ENCODE data around the gene SLC9A1. TPM values are rescaled to one million over a fixed set of nuclear protein-coding genes. Genes with fewer than 3 reads are reported as not detected.
A peak's percentile ranks its signal among the peaks of the same experiment; 100 is the strongest.

The SLC9A1 gene
- total RNA-seq, 1 donor from 2014 or later = 20.2 TPM

- DNase-seq (ENCODE audit: missing footprints) (no peak), ATAC-seq (no peak)
- intact Hi-C loops (cut with DNase I) = no loop called here
Observed at GRCh38 chr1:27114546-27114945, 40.4 kb downstream of the SLC9A1 start.

- no peak for DNase-seq (ENCODE audit: missing footprints)
- ATAC-seq = no peak
- intact Hi-C loops (cut with DNase I) = no loop called here
Observed at GRCh38 chr1:27113861-27114260, 41.1 kb downstream of the SLC9A1 start.

GRCh38 chr1:27111626-27112573, 43.0 kb downstream of the SLC9A1 start:
- DNase-seq (ENCODE audit: missing footprints) (peak; percentile 89), ATAC-seq (peak; percentile 81)
- intact Hi-C loops (cut with DNase I) = no loop called here

GRCh38 chr1:27109103-27109822, 45.7 kb downstream of the SLC9A1 start:
- intact Hi-C loops (cut with DNase I) = no loop called here
- DNase-seq (ENCODE audit: missing footprints) = no peak
- ATAC-seq = no peak

- ATAC-seq = no peak
- intact Hi-C loops (cut with DNase I) = no loop called here
- no peak for DNase-seq (ENCODE audit: missing footprints)
Observed at GRCh38 chr1:27108588-27108987, 46.3 kb downstream of the SLC9A1 start.

- DNase-seq (ENCODE audit: missing footprints) (no peak), ATAC-seq (no peak)
- intact Hi-C loops (cut with DNase I) = no loop called here
Observed at GRCh38 chr1:27106561-27107323, 48.2 kb downstream of the SLC9A1 start.

- intact Hi-C loops (cut with DNase I) = no loop called here
Observed at GRCh38 chr1:27105018-27105417, 49.9 kb downstream of the SLC9A1 start.

GRCh38 chr1:27103498-27103897, 51.4 kb downstream of the SLC9A1 start:
- DNase-seq (ENCODE audit: missing footprints) (no peak), ATAC-seq (no peak)
- intact Hi-C loops (cut with DNase I) = no loop called here

More at GRCh38 chr1:27105018-27105417, 49.9 kb downstream of the SLC9A1 start:
- DNase-seq (ENCODE audit: missing footprints) (no peak), ATAC-seq (no peak)

GRCh38 chr1:27102707-27103468, 52.0 kb downstream of the SLC9A1 start:
- DNase-seq (ENCODE audit: missing footprints) (peak; percentile 88), ATAC-seq (peak; percentile 34)
- intact Hi-C loops (cut with DNase I) = loop anchor here (1.0 kb wide), 2 partner anchors 95 to 181 kb away; no protein-coding TSS in a partner anchor

GRCh38 chr1:27102134-27102706, 52.7 kb downstream of the SLC9A1 start:
- DNase-seq (ENCODE audit: missing footprints) (no peak), ATAC-seq (no peak)
- intact Hi-C loops (cut with DNase I) = loop anchor here (1.0 kb wide), 2 partner anchors 96 to 182 kb away; no protein-coding TSS in a partner anchor

- DNase-seq (ENCODE audit: missing footprints) (no peak), ATAC-seq (no peak)
- intact Hi-C loops (cut with DNase I) = loop anchor here (1.0 kb wide), 2 partner anchors 97 to 183 kb away; no protein-coding TSS in a partner anchor
Observed at GRCh38 chr1:27101696-27102095, 53.2 kb downstream of the SLC9A1 start.

- no peak for DNase-seq (ENCODE audit: missing footprints)
- intact Hi-C loops (cut with DNase I) = no loop called here
- no peak for ATAC-seq
Observed at GRCh38 chr1:27101054-27101491, 53.9 kb downstream of the SLC9A1 start.

- no peak for DNase-seq (ENCODE audit: missing footprints)
Observed at GRCh38 chr1:27100335-27101053, 54.4 kb downstream of the SLC9A1 start.

GRCh38 chr1:27099587-27100334, 55.2 kb downstream of the SLC9A1 start:
- intact Hi-C loops (cut with DNase I) = loop anchor here (10.0 kb wide), 1 partner anchor 135 kb away; the partner anchor contains the start of gene KDF1
- DNase-seq (ENCODE audit: missing footprints) = peak; percentile 81
- peak; percentile 68 for ATAC-seq

More at GRCh38 chr1:27100335-27101053, 54.4 kb downstream of the SLC9A1 start:
- intact Hi-C loops (cut with DNase I) = no loop called here
- ATAC-seq = no peak

GRCh38 chr1:27099135-27099586, 55.8 kb downstream of the SLC9A1 start:
- peak; percentile 41 for ATAC-seq
- peak; percentile 77 for DNase-seq (ENCODE audit: missing footprints)
- intact Hi-C loops (cut with DNase I) = loop anchor here (10.0 kb wide), 1 partner anchor 134 kb away; the partner anchor contains the start of gene KDF1
